GM12873 (cell line): ENCODE data around the gene ANKRD44.

Source experiments
- CTCF ChIP-seq: IDR thresholded peaks from 2 replicates; pipeline ENCODE4 v1.5.1; 2012; ENCODE audit warnings: low read depth, mild to moderate bottlenecking, moderate library complexity, low read length, control low read depth; ENCODE audit not compliant: insufficient read depth; ENCODE audit errors: missing control alignments

The ANKRD44 gene

GRCh38 chr2:197265036-197265435, 45.5 kb downstream of the ANKRD44 start:
- no peak for TF ChIP-seq CTCF

- no peak for TF ChIP-seq CTCF
These were observed 46.2 kb downstream of the ANKRD44 start for GRCh38 chr2:197264332-197264731.

DNA sequence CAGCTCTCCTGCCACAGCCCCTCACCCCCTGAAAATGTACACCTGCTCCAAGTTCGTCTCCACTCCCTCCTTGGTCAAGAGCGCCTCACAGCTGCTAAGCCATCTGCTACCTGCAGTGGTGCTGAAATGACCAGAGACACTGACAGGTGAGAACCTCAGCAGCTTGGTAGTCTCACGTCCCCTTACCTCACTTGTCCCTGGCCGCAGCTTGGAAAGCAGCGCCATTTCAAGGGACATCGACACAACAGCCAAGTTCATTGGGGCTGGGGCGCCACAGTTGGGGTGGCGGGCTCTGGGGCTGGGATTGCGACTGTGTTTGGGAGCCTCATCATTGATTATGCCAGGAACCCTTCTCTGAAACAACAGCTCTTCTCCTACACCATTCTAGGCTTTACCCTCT, 47.5 kb downstream of the ANKRD44 start:
- no peak for TF ChIP-seq CTCF

- no peak for TF ChIP-seq CTCF
These were observed 48.8 kb downstream of the ANKRD44 start for GRCh38 chr2:197261808-197262226.

DNA sequence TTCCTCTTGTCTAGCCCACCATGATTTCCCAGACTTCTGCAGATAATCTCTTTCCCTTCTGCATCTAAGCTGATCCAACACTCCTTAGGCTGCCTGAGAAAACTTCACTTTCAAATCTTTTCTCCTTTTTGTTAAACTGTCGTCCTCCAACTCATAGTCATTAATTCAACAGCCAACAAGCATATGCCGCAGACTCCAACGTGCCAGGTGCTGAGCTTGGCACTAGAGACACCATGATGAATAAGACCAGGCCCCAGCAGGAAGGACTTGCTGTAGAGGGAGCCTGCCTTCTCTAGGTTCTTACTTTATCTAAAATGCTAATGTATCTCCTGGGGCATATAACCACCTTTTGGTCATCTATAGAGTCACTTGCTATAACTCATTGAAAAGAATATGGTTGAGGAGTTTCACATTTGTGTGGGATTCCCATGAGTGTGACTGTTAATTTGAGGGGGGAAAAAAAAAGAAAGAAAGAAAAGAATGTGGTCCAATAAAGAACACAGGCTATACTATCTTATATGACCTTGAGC, 51.0 kb downstream of the ANKRD44 start:
- no peak for TF ChIP-seq CTCF

- TF ChIP-seq CTCF = no peak
These were observed 52.0 kb downstream of the ANKRD44 start for GRCh38 chr2:197258580-197258979.

- no peak for TF ChIP-seq CTCF
These were observed 53.9 kb downstream of the ANKRD44 start for GRCh38 chr2:197256547-197257170.
